ENCODE data around the gene FBXL13. TPM values are rescaled to one million over a fixed set of nuclear protein-coding genes. Genes with fewer than 3 reads are reported as not detected.

FBXL13 gene
- total RNA-seq, 4 donors from 2014 or later = 0.35 to 2.6 (median 1.3) TPM; not detected in 1

- Histone ChIP-seq H3K27me3 (no peaks in the 10 kb centered on the region), H3K4me3 (no peak overlapping the region), H3K9me3 (no peaks in the 10 kb centered on the region), H3K27ac (no peak overlapping the region), H3K36me3 (no peaks in the 10 kb centered on the region), H3K4me1 (no peaks in the 10 kb centered on the region)
- no peak for TF ChIP-seq POLR2A (IDR thresholded peaks at IDR 0.05)
- TF ChIP-seq, protein P1, sequence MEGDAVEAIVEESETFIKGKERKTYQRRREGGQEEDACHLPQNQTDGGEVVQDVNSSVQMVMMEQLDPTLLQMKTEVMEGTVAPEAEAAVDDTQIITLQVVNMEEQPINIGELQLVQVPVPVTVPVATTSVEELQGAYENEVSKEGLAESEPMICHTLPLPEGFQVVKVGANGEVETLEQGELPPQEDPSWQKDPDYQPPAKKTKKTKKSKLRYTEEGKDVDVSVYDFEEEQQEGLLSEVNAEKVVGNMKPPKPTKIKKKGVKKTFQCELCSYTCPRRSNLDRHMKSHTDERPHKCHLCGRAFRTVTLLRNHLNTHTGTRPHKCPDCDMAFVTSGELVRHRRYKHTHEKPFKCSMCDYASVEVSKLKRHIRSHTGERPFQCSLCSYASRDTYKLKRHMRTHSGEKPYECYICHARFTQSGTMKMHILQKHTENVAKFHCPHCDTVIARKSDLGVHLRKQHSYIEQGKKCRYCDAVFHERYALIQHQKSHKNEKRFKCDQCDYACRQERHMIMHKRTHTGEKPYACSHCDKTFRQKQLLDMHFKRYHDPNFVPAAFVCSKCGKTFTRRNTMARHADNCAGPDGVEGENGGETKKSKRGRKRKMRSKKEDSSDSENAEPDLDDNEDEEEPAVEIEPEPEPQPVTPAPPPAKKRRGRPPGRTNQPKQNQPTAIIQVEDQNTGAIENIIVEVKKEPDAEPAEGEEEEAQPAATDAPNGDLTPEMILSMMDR (IDR thresholded peaks at IDR 0.05) = no peak
- DNase-seq = no peak
Measured at GRCh38 chr7:102953406-102953805, 121.2 kb downstream of the FBXL13 start.

GRCh38 chr7:102951839-102952238 lies 122.8 kb downstream of the FBXL13 start:
- no peaks in the 10 kb centered on the region for H3K27me3 ChIP-seq
- no peak for DNase-seq
- H3K9me3 ChIP-seq = no peaks in the 10 kb centered on the region
- TF ChIP-seq, protein P1 (IDR thresholded peaks at IDR 0.05) = no peak
- H3K4me3 ChIP-seq = no peak overlapping the region
- H3K36me3 ChIP-seq = no peaks in the 10 kb centered on the region
- H3K27ac ChIP-seq = no peak overlapping the region
- no peaks in the 10 kb centered on the region for H3K4me1 ChIP-seq

- no peak for TF ChIP-seq POLR2A (IDR thresholded peaks at IDR 0.05)
- TF ChIP-seq, protein P1 (IDR thresholded peaks at IDR 0.05) = no peak
- no peaks in the 10 kb centered on the region for H3K9me3 ChIP-seq
Measured at GRCh38 chr7:102944241-102944640, 130.4 kb downstream of the FBXL13 start.

DNA sequence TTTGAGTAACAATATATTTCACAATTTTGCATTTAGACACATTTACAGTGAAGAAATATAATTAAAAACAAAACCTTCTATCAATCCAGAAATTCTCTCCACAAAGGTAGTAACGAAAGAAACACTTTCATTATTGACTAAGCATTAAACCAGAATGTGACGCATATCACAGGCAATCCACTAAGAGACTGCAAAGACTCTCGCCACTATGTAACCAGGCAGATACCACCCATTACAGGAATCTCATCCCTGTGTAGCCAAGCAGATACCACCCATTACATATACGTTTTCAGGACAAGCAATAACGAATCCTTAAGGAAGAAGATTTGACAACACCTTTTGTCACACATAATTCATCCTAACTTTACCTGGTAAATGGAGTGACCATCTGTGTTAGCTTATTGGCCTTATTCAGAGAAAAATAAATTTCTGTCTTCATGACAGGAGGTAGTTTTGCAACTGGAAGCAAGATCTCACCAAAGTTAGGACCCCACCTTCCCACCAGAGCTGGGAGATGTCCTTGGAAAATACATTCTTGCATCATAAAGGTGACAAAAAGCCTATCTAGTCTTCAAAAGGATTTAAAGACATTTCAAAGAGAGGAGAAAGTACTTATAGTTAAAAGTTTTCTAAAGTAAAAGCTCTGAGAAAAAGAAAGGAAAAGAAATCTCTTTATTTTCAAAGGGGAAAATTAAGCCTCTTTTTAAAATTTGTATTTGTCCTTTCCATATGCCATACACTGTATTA lies 131.0 kb downstream of the FBXL13 start:
- DNase-seq = no peak
- no peak overlapping the region for H3K27ac ChIP-seq
- no peak for TF ChIP-seq POLR2A (IDR thresholded peaks at IDR 0.05)
- TF ChIP-seq, protein P1 (IDR thresholded peaks at IDR 0.05) = no peak

More at GRCh38 chr7:102944241-102944640, 130.4 kb downstream of the FBXL13 start:
- no peaks in the 10 kb centered on the region for H3K27me3 ChIP-seq
- no peak overlapping the region for H3K27ac ChIP-seq
- no peak for DNase-seq
- no peaks in the 10 kb centered on the region for H3K36me3 ChIP-seq
- H3K4me3 ChIP-seq = no peak overlapping the region
- no peaks in the 10 kb centered on the region for H3K4me1 ChIP-seq

GRCh38 chr7:102942868-102943267 lies 131.7 kb downstream of the FBXL13 start:
- no peaks in the 10 kb centered on the region for H3K36me3 ChIP-seq
- H3K27me3 ChIP-seq = no peaks in the 10 kb centered on the region
- no peak for DNase-seq
- H3K4me1 ChIP-seq = no peaks in the 10 kb centered on the region
- H3K27ac ChIP-seq = no peak overlapping the region
- TF ChIP-seq, protein P1 (IDR thresholded peaks at IDR 0.05) = no peak
- no peak for TF ChIP-seq POLR2A (IDR thresholded peaks at IDR 0.05)
- H3K9me3 ChIP-seq = no peaks in the 10 kb centered on the region
- no peak overlapping the region for H3K4me3 ChIP-seq

More for the DNA sequence above, 131.0 kb downstream of the FBXL13 start:
- Histone ChIP-seq H3K4me1 (no peaks in the 10 kb centered on the region), H3K36me3 (no peaks in the 10 kb centered on the region), H3K9me3 (no peaks in the 10 kb centered on the region), H3K4me3 (no peak overlapping the region), H3K27me3 (no peaks in the 10 kb centered on the region)
